CD4-positive, alpha-beta T cell (primary cell): ENCODE results near the gene PARD3B. TPM values are rescaled to one million over a fixed set of nuclear protein-coding genes. Genes with fewer than 3 reads are reported as not detected.

Experiments used
- ATAC-seq: fragments of 200-7000 bp; cut with Tn5 transposase; one replicate; pipeline ENCODE4 v1.10.0; 2022; ENCODE audit warnings: mild to moderate bottlenecking; ENCODE audit not compliant: poor library complexity
- CTCF ChIA-PET: fragments of 350-600 bp; sonication (Branson Sonifier 250); formaldehyde crosslinking; loops from one replicate; lab custom pipeline; 2021; ENCODE audit warnings: antibody characterized with exemption, inconsistent platforms; lab: Charles Lee
- POLR2A ChIA-PET: fragments of 350-600 bp; sonication (Branson Sonifier 250); formaldehyde crosslinking; loops from one replicate; lab custom pipeline; 2021; ENCODE audit warnings: antibody characterized with exemption, inconsistent platforms; lab: Charles Lee
- DNase-seq, 14 experiments: peaks; one replicate each; pipeline ENCODE4 v3.0.0-alpha.2; 2013 to 2020; ENCODE audit warnings: mixed read lengths in 2 of 14
- H3K27ac ChIP-seq, 2 donors: one replicate each; pipeline versions ENCODE4 v1.5.1 to v1.7.0; 2013; ENCODE audit warnings: low read length in 2 of 2, low read depth in 1 of 2, mild to moderate bottlenecking in 1 of 2
- H3K27me3 ChIP-seq, 2 experiments: 1 replicate in 1 of 2; 2 replicates in 1 of 2; pipeline versions ENCODE4 v1.6.1 to v1.7.0; 2013; ENCODE audit warnings: low read length in 2 of 2, control low read depth in 1 of 2, mild to moderate bottlenecking in 1 of 2, moderate library complexity in 1 of 2; ENCODE audit not compliant: insufficient read depth in 2 of 2, control insufficient read depth in 1 of 2
- H3K36me3 ChIP-seq: one replicate; pipeline ENCODE4 v1.6.1; 2013; ENCODE audit warnings: low read length, control low read depth; ENCODE audit not compliant: insufficient read depth
- H3K4me1 ChIP-seq: one replicate; pipeline ENCODE4 v1.6.1; 2013; ENCODE audit warnings: low read length, control low read depth; ENCODE audit not compliant: insufficient read depth
- H3K4me3 ChIP-seq: one replicate; pipeline ENCODE4 v1.5.1; 2013; ENCODE audit warnings: mild to moderate bottlenecking, low read length, moderate library complexity
- H3K9me3 ChIP-seq, 2 experiments: 1 replicate in 1 of 2; 2 replicates in 1 of 2; pipeline versions ENCODE4 v1.6.1 to v1.7.0; 2013; ENCODE audit warnings: low read length in 2 of 2, mild to moderate bottlenecking in 2 of 2, control low read depth in 1 of 2, moderate library complexity in 1 of 2; ENCODE audit not compliant: control insufficient read depth in 1 of 2, insufficient read depth in 1 of 2
- H3K27ac Mint-ChIP-seq: one replicate; pipeline ENCODE4 v1.8.0; 2020; ENCODE audit warnings: mixed read lengths
- H3K27me3 Mint-ChIP-seq: one replicate; pipeline ENCODE4 v1.8.0; 2021; ENCODE audit warnings: mixed read lengths
- H3K36me3 Mint-ChIP-seq: one replicate; pipeline ENCODE4 v1.8.0; 2021; ENCODE audit warnings: low read depth, mixed read lengths
- H3K4me1 Mint-ChIP-seq: one replicate; pipeline ENCODE4 v1.8.0; 2021; ENCODE audit warnings: low read depth, mixed read lengths
- H3K4me3 Mint-ChIP-seq: one replicate; pipeline ENCODE4 v1.8.0; 2020; ENCODE audit warnings: mild to moderate bottlenecking, mixed read lengths
- H3K9me3 Mint-ChIP-seq: one replicate; pipeline ENCODE4 v1.8.0; 2020; ENCODE audit warnings: mixed read lengths
- CTCF ChIP-seq: fragments of 200-600 bp; IDR thresholded peaks from one replicate; pipeline ENCODE4 v1.8.0; 2022; ENCODE audit warnings: antibody characterized with exemption, mild to moderate bottlenecking
- intact Hi-C, 2 experiments: fragments of 100-400 bp; cut with DNase I in 1 of 2; cut with micrococcal nuclease in 1 of 2; formaldehyde crosslinking; loops; one replicate each; pipeline versions ENCODE4 v1.15.1 to v1.9.0; 2023 to 2025; cut with DNase I, micrococcal nuclease
- total RNA-seq, 174 experiments: library from RNA in 2 of 174; stranded (reverse) in 2 of 174; gene quantifications; one replicate each; pipeline ENCODE4 v1.2.3 and lab custom pipeline; 2021 to 2026

PARD3B gene
- total RNA-seq, 2 experiments from 2014 or later: 0.87 to 1.9 TPM

- H3K27me3 ChIP-seq: no peaks in the 10 kb centered on the region
- Mint-ChIP-seq H3K9me3 (no peaks in the 10 kb centered on the region), H3K36me3 (no peaks in the 10 kb centered on the region), H3K27me3 (no peaks in the 10 kb centered on the region), H3K4me3 (no peak overlapping the region), H3K27ac (no peak overlapping the region), H3K4me1 (peaks cover 18% of the 10 kb centered on the region)
- ATAC-seq (no peak), DNase-seq (no peak)
- TF ChIP-seq CTCF: no peak
- H3K9me3 ChIP-seq: no peaks in the 10 kb centered on the region
- H3K27ac ChIP-seq: no peak overlapping the region
- ChIA-PET POLR2A (interaction anchor here (1.2 kb wide), 1 partner anchor 34 kb away, joined by 4 read pairs; no protein-coding TSS in a partner anchor), CTCF (no interaction called here)
- intact Hi-C loops: loop anchor here in 1 of 2 experiments (5.0 kb wide), 1 partner anchor 88 kb away; no protein-coding TSS in a partner anchor
- H3K36me3 ChIP-seq: no peaks in the 10 kb centered on the region
- H3K4me3 ChIP-seq: no peak overlapping the region
- H3K4me1 ChIP-seq: no peaks in the 10 kb centered on the region
These were observed 388.6 kb downstream of the PARD3B start for GRCh38 chr2:204933735-204934374.

GRCh38 chr2:204944927-204945326 is 399.7 kb downstream of the PARD3B start:
- CTCF ChIA-PET: no interaction called here
- H3K27ac ChIP-seq: no peak overlapping the region
- Mint-ChIP-seq H3K27me3 (no peaks in the 10 kb centered on the region), H3K4me3 (peak overlapping the region; percentile 17), H3K4me1 (peaks cover 68% of the 10 kb centered on the region), H3K9me3 (peaks cover 6% of the 10 kb centered on the region), H3K27ac (peak overlapping the region; percentile 35), H3K36me3 (peaks cover 17% of the 10 kb centered on the region)
- no peak for ATAC-seq
- intact Hi-C loops: no loop called here
- H3K4me3 ChIP-seq: no peak overlapping the region
- POLR2A ChIA-PET: interaction anchor here (0.9 to 5.3 kb wide), 2 partner anchors 22 to 64 kb away, joined by 4 to 35 read pairs; no protein-coding TSS in a partner anchor
- TF ChIP-seq CTCF: no peak
- no peaks in the 10 kb centered on the region for H3K36me3 ChIP-seq
- DNase-seq: no peak
- no peaks in the 10 kb centered on the region for H3K27me3 ChIP-seq
- H3K4me1 ChIP-seq: peaks cover 14% of the 10 kb centered on the region
- H3K9me3 ChIP-seq: peaks cover 3 to 15% of the 10 kb centered on the region in 2 experiments

GRCh38 chr2:204945376-204945775 is 400.1 kb downstream of the PARD3B start:
- no peaks in the 10 kb centered on the region for H3K27me3 Mint-ChIP-seq
- peaks cover 17% of the 10 kb centered on the region for H3K36me3 Mint-ChIP-seq

More at GRCh38 chr2:204945376-204945775, 400.1 kb downstream of the PARD3B start:
- ATAC-seq (no peak), DNase-seq (no peak)
- Histone ChIP-seq H3K4me3 (no peak overlapping the region), H3K27ac (no peak overlapping the region), H3K36me3 (no peaks in the 10 kb centered on the region), H3K4me1 (peaks cover 14% of the 10 kb centered on the region), H3K9me3 (peaks cover 3 to 15% of the 10 kb centered on the region in 2 experiments), H3K27me3 (no peaks in the 10 kb centered on the region)
- intact Hi-C loops: no loop called here
- CTCF ChIA-PET: interaction anchor here (1.1 kb wide), 1 partner anchor 20 kb away, joined by 3 read pairs; no protein-coding TSS in a partner anchor
- TF ChIP-seq CTCF: no peak
- H3K4me1 Mint-ChIP-seq: peaks cover 69% of the 10 kb centered on the region
- H3K27ac Mint-ChIP-seq: peak overlapping the region; percentile 35
- POLR2A ChIA-PET: interaction anchor here (5.3 kb wide), 1 partner anchor 21 kb away, joined by 35 read pairs; no protein-coding TSS in a partner anchor
- H3K9me3 Mint-ChIP-seq: peaks cover 6% of the 10 kb centered on the region
- H3K4me3 Mint-ChIP-seq: peak overlapping the region; percentile 17
